Endothelial cell of umbilical vein (primary cell): ENCODE results near the gene LRRC4B. TPM values are rescaled to one million over a fixed set of nuclear protein-coding genes. Genes with fewer than 3 reads are reported as not detected.

Experiments used
- BruUV-seq: library from RNA; stranded (reverse); fragments of 400-500 nt; replicated peaks from 2 replicates; lab custom pipeline; 2021; lab: Mats Ljungman, UMichigan
- CTCF ChIA-PET: fragments of 300-600, 350-600 bp; sonication (Branson Sonifier 250); formaldehyde crosslinking; loops from one replicate; lab custom pipeline; 2021; ENCODE audit warnings: antibody characterized with exemption, inconsistent platforms; lab: Charles Lee
- POLR2A ChIA-PET: fragments of 300-600, 350-600 bp; sonication (Branson Sonifier 250); formaldehyde crosslinking; loops from one replicate; lab custom pipeline; 2021; ENCODE audit warnings: antibody characterized with exemption, inconsistent platforms; lab: Charles Lee
- DNase-seq: peaks from one replicate; pipeline ENCODE4 v3.0.0-alpha.2; 2011; ENCODE audit warnings: low read depth, low spot score
- FAIRE-seq: peaks from 2 replicates; lab custom pipeline; 2011; peaks lifted over from hg19 to GRCh38; lab: Jason Lieb, UNC
- H2AFZ ChIP-seq: 2 replicates; pipeline ENCODE4 v1.6.0; 2012; ENCODE audit warnings: low read depth, low read length, control low read depth, inconsistent platforms
- H3K27ac ChIP-seq: 2 replicates; pipeline ENCODE4 v1.5.1; 2011; ENCODE audit warnings: low read depth, mild to moderate bottlenecking, control low read depth, low read length, moderate library complexity; ENCODE audit not compliant: insufficient read depth
- H3K27me3 ChIP-seq, 2 experiments: 2 replicates each; pipeline versions ENCODE4 v1.6.0 to v1.6.1; 2011; ENCODE audit warnings: low read length in 2 of 2, mixed read lengths in 1 of 2; ENCODE audit not compliant: control insufficient read depth in 2 of 2, insufficient read depth in 2 of 2
- H3K36me3 ChIP-seq, 2 experiments: 2 replicates in 1 of 2; 3 replicates in 1 of 2; pipeline ENCODE4 v1.5.1; 2011; ENCODE audit warnings: low read length in 2 of 2, mild to moderate bottlenecking in 1 of 2, moderate library complexity in 1 of 2; ENCODE audit not compliant: control insufficient read depth in 2 of 2, insufficient read depth in 2 of 2; ENCODE audit errors: extremely low read depth in 1 of 2
- H3K4me1 ChIP-seq: 3 replicates; pipeline ENCODE4 v1.5.1; 2011; ENCODE audit warnings: mild to moderate bottlenecking, low read length; ENCODE audit not compliant: control insufficient read depth, insufficient read depth; ENCODE audit errors: extremely low read depth
- H3K4me2 ChIP-seq: 2 replicates; pipeline ENCODE4 v1.6.1; 2011; ENCODE audit warnings: low read length, control low read depth, mixed read lengths; ENCODE audit not compliant: insufficient read depth
- H3K4me3 ChIP-seq, 3 experiments: fragments of 200-600 bp in 1 of 3; sonication (generic), shearing (Covaris generic) in 1 of 3; replicated peaks in 1 of 3; 2 replicates each; pipeline ENCODE4 v1.5.1; 2011 to 2016; ENCODE audit warnings: control low read depth in 3 of 3, low read length in 3 of 3, mild to moderate bottlenecking in 2 of 3, inconsistent platforms in 1 of 3, low read depth in 1 of 3, moderate library complexity in 1 of 3; ENCODE audit not compliant: insufficient read depth in 1 of 3
- H3K79me2 ChIP-seq: 2 replicates; pipeline ENCODE4 v1.6.0; 2012; ENCODE audit warnings: low read length, inconsistent platforms; ENCODE audit not compliant: control insufficient read depth, insufficient read depth
- H3K9ac ChIP-seq: replicated peaks from 2 replicates; pipeline ENCODE3; 2011; ENCODE audit warnings: low read length, control low read depth; ENCODE audit not compliant: insufficient read depth; ENCODE audit errors: extremely low read depth
- H3K9me1 ChIP-seq: replicated peaks from 3 replicates; pipeline ENCODE4 v1.6.0; 2011; ENCODE audit warnings: mild to moderate bottlenecking, low read length; ENCODE audit not compliant: control insufficient read depth, insufficient read depth; ENCODE audit errors: extremely low read depth
- H3K9me3 ChIP-seq: replicated peaks from 2 replicates; pipeline ENCODE4 v1.5.1; 2012; ENCODE audit warnings: low read length, inconsistent platforms; ENCODE audit not compliant: control insufficient read depth, insufficient read depth
- H4K20me1 ChIP-seq: replicated peaks from 2 replicates; pipeline ENCODE3; 2011; ENCODE audit warnings: mild to moderate bottlenecking, low read length; ENCODE audit not compliant: control insufficient read depth, insufficient read depth; ENCODE audit errors: extremely low read depth
- EZH2 ChIP-seq: IDR thresholded peaks from 2 replicates; pipeline ENCODE4 v1.6.1; 2012; ENCODE audit warnings: borderline replicate concordance, low read depth, mild to moderate bottlenecking, moderate library complexity, low read length, inconsistent platforms; ENCODE audit not compliant: severe bottlenecking
- FOS ChIP-seq: IDR thresholded peaks from 2 replicates; pipeline ENCODE4 v1.6.1; 2011; ENCODE audit warnings: mild to moderate bottlenecking, low read length, moderate library complexity, borderline replicate concordance; ENCODE audit not compliant: insufficient read depth
- GATA2 ChIP-seq: IDR thresholded peaks from 2 replicates; pipeline ENCODE4 v1.7.0; 2011; ENCODE audit warnings: low read depth, mild to moderate bottlenecking, moderate library complexity, mixed read lengths, low read length; ENCODE audit not compliant: insufficient read length, insufficient read depth
- JUN ChIP-seq: IDR thresholded peaks from 2 replicates; pipeline ENCODE4 v1.6.1; 2011; ENCODE audit warnings: borderline replicate concordance, low read depth; ENCODE audit not compliant: insufficient read length, insufficient read depth
- MYC ChIP-seq: IDR thresholded peaks from one replicate; pipeline ENCODE4 v1.6.1; 2011; ENCODE audit warnings: mild to moderate bottlenecking, low read depth, low read length
- POLR2A ChIP-seq: IDR thresholded peaks from 2 replicates; pipeline ENCODE4 v1.6.1; 2012; ENCODE audit warnings: low read depth, mild to moderate bottlenecking, control low read depth, low read length
- POLR2AphosphoS5 ChIP-seq: IDR thresholded peaks from 2 replicates; pipeline ENCODE4 v1.6.1; 2012; ENCODE audit warnings: low read depth, mild to moderate bottlenecking, control low read depth, low read length, moderate library complexity; ENCODE audit not compliant: insufficient read depth
- dilution Hi-C: fragments of 300-500 bp; cut with MboI; formaldehyde crosslinking; loops from one replicate; pipeline ENCODE4 v1.15.0; 2019; ENCODE audit warnings: low sequenced_read_pairs; ENCODE audit not compliant: extremely low pct_ligation_motif_present
- intact Hi-C: fragments of 100-400 bp; cut with micrococcal nuclease; formaldehyde crosslinking; loops from one replicate; pipeline ENCODE4 v1.10.0; 2022
- polyA plus RNA-seq, 4 experiments: library from polyadenylated mRNA; depleted of rRNA in 3 of 4; stranded (reverse) in 3 of 4; unstranded in 1 of 4; fragments of >200 nt; gene quantifications; 2 replicates each; pipeline versions ENCODE4 v1.2.1 to v1.2.3, GENCODE V29; 2011 to 2012; ENCODE audit warnings: missing spikeins in 1 of 4
- total RNA-seq: library from RNA; stranded (reverse); gene quantifications from 2 replicates; pipeline ENCODE4 v1.2.3, GENCODE V29; 2021
- TF ChIP-seq, protein P1 (sequence below), 2 donors: IDR thresholded peaks; 1 replicate in 1 of 2; 2 replicates in 1 of 2; pipeline ENCODE4 v1.5.1; 2011; ENCODE audit warnings: low read length in 2 of 2, mild to moderate bottlenecking in 2 of 2, moderate library complexity in 2 of 2, control low read depth in 1 of 2, inconsistent platforms in 1 of 2, low read depth in 1 of 2; ENCODE audit not compliant: insufficient read depth in 1 of 2; ENCODE audit errors: extremely low read depth in 1 of 2
- TF ChIP-seq, protein P2 (sequence below): IDR thresholded peaks from 2 replicates; pipeline ENCODE4 v1.6.1; 2011; ENCODE audit not compliant: insufficient read depth, insufficient read length

Gene LRRC4B
- total and polyA plus RNA-seq, 2 donors (not counting 3 experiments of a cell fraction or from before 2014, with no cell fraction given) = 0.08 TPM; not detected in 1

DNA sequence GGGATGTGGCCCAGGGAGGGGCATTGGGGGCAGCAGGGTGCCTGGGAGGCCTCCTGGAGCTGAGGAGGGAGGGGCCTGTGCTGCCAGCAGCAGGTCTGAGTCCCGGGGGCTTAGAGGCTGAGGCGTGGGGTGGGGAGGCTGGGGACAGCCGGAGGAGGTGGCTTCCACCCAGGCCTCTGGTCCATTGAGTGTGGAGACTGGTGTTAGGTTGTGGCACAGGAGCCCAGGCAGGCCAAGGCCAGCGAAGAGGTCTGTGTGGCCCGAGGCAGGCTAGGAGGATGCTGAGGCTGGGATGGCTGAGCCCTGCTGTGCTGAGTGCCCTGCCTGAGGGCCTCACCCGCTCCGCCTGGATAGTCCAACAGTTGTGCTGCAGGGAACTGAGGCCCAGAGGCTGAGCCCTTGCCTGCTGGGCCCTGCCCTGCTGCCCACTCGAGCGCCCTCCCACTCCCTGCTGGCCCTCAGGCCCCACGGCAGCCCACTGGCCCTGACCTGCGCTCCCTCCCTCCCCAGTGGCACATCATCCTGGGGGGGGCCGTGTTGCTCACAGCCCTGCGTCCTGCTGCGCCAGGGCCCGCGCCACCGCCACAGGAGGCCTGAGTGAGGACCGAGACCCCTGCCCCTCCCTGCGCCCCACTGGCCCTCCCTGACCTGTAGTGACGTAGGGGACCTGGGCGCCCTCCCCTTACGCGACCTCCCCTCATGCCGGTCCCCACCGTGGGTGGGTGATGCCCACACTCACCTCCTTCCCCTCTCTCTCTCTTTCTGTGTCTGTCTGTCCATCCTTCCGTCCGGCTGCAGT lies 86.7 kb downstream of the LRRC4B start:
- DNase-seq (no peak), FAIRE-seq (no peak)
- H4K20me1 ChIP-seq = no peaks in the 10 kb centered on the region
- no peak overlapping the region for H3K27ac ChIP-seq
- H3K4me3 ChIP-seq = no peak overlapping the region
- ChIA-PET POLR2A (no interaction called here), CTCF (interaction anchor here (1.6 kb wide), 1 partner anchor 124 kb away, joined by 4 read pairs; no protein-coding TSS in a partner anchor)
- H3K27me3 ChIP-seq = no peaks in the 10 kb centered on the region
- no peak overlapping the region for H2AFZ ChIP-seq
- TF ChIP-seq, protein P1, sequence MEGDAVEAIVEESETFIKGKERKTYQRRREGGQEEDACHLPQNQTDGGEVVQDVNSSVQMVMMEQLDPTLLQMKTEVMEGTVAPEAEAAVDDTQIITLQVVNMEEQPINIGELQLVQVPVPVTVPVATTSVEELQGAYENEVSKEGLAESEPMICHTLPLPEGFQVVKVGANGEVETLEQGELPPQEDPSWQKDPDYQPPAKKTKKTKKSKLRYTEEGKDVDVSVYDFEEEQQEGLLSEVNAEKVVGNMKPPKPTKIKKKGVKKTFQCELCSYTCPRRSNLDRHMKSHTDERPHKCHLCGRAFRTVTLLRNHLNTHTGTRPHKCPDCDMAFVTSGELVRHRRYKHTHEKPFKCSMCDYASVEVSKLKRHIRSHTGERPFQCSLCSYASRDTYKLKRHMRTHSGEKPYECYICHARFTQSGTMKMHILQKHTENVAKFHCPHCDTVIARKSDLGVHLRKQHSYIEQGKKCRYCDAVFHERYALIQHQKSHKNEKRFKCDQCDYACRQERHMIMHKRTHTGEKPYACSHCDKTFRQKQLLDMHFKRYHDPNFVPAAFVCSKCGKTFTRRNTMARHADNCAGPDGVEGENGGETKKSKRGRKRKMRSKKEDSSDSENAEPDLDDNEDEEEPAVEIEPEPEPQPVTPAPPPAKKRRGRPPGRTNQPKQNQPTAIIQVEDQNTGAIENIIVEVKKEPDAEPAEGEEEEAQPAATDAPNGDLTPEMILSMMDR (IDR thresholded peaks at IDR 0.05; ENCODE audit: extremely low read depth in 1 of 2, insufficient read depth in 1 of 2, low read depth in 1 of 2, low read length in 2 of 2) = no peak
- TF ChIP-seq, protein P2, sequence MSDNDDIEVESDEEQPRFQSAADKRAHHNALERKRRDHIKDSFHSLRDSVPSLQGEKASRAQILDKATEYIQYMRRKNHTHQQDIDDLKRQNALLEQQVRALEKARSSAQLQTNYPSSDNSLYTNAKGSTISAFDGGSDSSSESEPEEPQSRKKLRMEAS = no peak
- TF ChIP-seq POLR2AphosphoS5 = no peak
- TF ChIP-seq MYC = no peak
- no peak for TF ChIP-seq GATA2
- TF ChIP-seq JUN = no peak
- TF ChIP-seq FOS = no peak
- no peak for TF ChIP-seq POLR2A
- TF ChIP-seq EZH2 = no peak
- H3K79me2 ChIP-seq = peaks cover 7% of the 10 kb centered on the region
- dilution Hi-C loops = no loop called here
- H3K4me2 ChIP-seq = no peak overlapping the region
- no TSS peak for BruUV-seq
- no peaks in the 10 kb centered on the region for H3K9me3 ChIP-seq
- no peak overlapping the region for H3K9ac ChIP-seq
- H3K9me1 ChIP-seq = no peaks in the 10 kb centered on the region
- H3K36me3 ChIP-seq = peaks cover 0 to 32% of the 10 kb centered on the region in 2 experiments
- intact Hi-C loops = no loop called here
- H3K4me1 ChIP-seq = peaks cover 7% of the 10 kb centered on the region
